ENCODE measurements around the gene POU6F2. TPM values are rescaled to one million over a fixed set of nuclear protein-coding genes. Genes with fewer than 3 reads are reported as not detected.

The POU6F2 gene
- total RNA-seq, 1 experiment from 2014 or later, result 0.27 TPM

GRCh38 chr7:39045231-39045630 is 67.5 kb downstream of the POU6F2 start:
- no peak for DNase-seq (ENCODE audit: low read depth, low spot score)
- no peaks in the 10 kb centered on the region for H3K36me3 ChIP-seq (ENCODE audit: control insufficient read depth in 1 of 2, insufficient read depth in 2 of 2, low read length in 2 of 2)
- BruUV-seq (replicated peaks), result no TSS peak
- ATAC-seq, result no peak
- ChIA-PET CTCF (no interaction called here), POLR2A (no interaction called here), RAD21 (ENCODE audit: low non-redundant PET in 1 of 2, low total read pairs in 2 of 2, uncharacterized antibody in 2 of 2, unreplicated experiment in 2 of 2) (no interaction called here)
- no peak overlapping the region for H3K4me3 ChIP-seq (replicated peaks in 1 of 2; ENCODE audit: low read depth in 1 of 2, low read length in 2 of 2)
- H3K79me2 ChIP-seq (ENCODE audit: insufficient read depth, low read length), result no peaks in the 10 kb centered on the region
- H3K4me2 ChIP-seq (ENCODE audit: low read length), result no peak overlapping the region
- TF ChIP-seq FOSL1 (IDR thresholded peaks at IDR 0.05; ENCODE audit: low read depth) (no peak), SRF (IDR thresholded peaks at IDR 0.05; ENCODE audit: low read depth) (no peak), ZNF274 (IDR thresholded peaks at IDR 0.05; ENCODE audit: low read depth, low read length) (no peak), POLR2A (IDR thresholded peaks at IDR 0.05; ENCODE audit: borderline replicate concordance, extremely low read depth, insufficient read depth, insufficient read length) (no peak), CBX3 (IDR thresholded peaks at IDR 0.05; ENCODE audit: low read depth) (no peak), POLR2AphosphoS5 (IDR thresholded peaks at IDR 0.05; ENCODE audit: low read depth, low read length) (no peak), CEBPB (IDR thresholded peaks at IDR 0.05; ENCODE audit: low read depth) (no peak), RAD21 (IDR thresholded peaks at IDR 0.05; ENCODE audit: low read depth) (no peak), TCF7L2 (IDR thresholded peaks at IDR 0.05; ENCODE audit: borderline replicate concordance, extremely low read depth, insufficient read depth, insufficient read length) (no peak), ZFX (IDR thresholded peaks at IDR 0.05) (no peak), EGR1 (IDR thresholded peaks at IDR 0.05; ENCODE audit: low read depth) (no peak), ELF1 (IDR thresholded peaks at IDR 0.05; ENCODE audit: borderline replicate concordance, low read depth) (no peak)
- TF ChIP-seq, protein P1, sequence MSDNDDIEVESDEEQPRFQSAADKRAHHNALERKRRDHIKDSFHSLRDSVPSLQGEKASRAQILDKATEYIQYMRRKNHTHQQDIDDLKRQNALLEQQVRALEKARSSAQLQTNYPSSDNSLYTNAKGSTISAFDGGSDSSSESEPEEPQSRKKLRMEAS (IDR thresholded peaks at IDR 0.05), result no peak
- TF ChIP-seq, protein P2, sequence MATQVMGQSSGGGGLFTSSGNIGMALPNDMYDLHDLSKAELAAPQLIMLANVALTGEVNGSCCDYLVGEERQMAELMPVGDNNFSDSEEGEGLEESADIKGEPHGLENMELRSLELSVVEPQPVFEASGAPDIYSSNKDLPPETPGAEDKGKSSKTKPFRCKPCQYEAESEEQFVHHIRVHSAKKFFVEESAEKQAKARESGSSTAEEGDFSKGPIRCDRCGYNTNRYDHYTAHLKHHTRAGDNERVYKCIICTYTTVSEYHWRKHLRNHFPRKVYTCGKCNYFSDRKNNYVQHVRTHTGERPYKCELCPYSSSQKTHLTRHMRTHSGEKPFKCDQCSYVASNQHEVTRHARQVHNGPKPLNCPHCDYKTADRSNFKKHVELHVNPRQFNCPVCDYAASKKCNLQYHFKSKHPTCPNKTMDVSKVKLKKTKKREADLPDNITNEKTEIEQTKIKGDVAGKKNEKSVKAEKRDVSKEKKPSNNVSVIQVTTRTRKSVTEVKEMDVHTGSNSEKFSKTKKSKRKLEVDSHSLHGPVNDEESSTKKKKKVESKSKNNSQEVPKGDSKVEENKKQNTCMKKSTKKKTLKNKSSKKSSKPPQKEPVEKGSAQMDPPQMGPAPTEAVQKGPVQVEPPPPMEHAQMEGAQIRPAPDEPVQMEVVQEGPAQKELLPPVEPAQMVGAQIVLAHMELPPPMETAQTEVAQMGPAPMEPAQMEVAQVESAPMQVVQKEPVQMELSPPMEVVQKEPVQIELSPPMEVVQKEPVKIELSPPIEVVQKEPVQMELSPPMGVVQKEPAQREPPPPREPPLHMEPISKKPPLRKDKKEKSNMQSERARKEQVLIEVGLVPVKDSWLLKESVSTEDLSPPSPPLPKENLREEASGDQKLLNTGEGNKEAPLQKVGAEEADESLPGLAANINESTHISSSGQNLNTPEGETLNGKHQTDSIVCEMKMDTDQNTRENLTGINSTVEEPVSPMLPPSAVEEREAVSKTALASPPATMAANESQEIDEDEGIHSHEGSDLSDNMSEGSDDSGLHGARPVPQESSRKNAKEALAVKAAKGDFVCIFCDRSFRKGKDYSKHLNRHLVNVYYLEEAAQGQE (IDR thresholded peaks at IDR 0.05; ENCODE audit: low read depth), result no peak
- TF ChIP-seq, protein P3, sequence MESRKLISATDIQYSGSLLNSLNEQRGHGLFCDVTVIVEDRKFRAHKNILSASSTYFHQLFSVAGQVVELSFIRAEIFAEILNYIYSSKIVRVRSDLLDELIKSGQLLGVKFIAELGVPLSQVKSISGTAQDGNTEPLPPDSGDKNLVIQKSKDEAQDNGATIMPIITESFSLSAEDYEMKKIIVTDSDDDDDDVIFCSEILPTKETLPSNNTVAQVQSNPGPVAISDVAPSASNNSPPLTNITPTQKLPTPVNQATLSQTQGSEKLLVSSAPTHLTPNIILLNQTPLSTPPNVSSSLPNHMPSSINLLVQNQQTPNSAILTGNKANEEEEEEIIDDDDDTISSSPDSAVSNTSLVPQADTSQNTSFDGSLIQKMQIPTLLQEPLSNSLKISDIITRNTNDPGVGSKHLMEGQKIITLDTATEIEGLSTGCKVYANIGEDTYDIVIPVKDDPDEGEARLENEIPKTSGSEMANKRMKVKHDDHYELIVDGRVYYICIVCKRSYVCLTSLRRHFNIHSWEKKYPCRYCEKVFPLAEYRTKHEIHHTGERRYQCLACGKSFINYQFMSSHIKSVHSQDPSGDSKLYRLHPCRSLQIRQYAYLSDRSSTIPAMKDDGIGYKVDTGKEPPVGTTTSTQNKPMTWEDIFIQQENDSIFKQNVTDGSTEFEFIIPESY (IDR thresholded peaks at IDR 0.05; ENCODE audit: extremely low read depth, insufficient replicate concordance, low read length), result no peak
- TF ChIP-seq, protein P4, sequence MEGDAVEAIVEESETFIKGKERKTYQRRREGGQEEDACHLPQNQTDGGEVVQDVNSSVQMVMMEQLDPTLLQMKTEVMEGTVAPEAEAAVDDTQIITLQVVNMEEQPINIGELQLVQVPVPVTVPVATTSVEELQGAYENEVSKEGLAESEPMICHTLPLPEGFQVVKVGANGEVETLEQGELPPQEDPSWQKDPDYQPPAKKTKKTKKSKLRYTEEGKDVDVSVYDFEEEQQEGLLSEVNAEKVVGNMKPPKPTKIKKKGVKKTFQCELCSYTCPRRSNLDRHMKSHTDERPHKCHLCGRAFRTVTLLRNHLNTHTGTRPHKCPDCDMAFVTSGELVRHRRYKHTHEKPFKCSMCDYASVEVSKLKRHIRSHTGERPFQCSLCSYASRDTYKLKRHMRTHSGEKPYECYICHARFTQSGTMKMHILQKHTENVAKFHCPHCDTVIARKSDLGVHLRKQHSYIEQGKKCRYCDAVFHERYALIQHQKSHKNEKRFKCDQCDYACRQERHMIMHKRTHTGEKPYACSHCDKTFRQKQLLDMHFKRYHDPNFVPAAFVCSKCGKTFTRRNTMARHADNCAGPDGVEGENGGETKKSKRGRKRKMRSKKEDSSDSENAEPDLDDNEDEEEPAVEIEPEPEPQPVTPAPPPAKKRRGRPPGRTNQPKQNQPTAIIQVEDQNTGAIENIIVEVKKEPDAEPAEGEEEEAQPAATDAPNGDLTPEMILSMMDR (IDR thresholded peaks at IDR 0.05 in 2 of 3, conservative IDR thresholded peaks at IDR 0.05 in 1 of 3; ENCODE audit: borderline replicate concordance in 1 of 3, insufficient read depth in 1 of 3, low read depth in 2 of 3, low read length in 2 of 3), result no peak
- no peak overlapping the region for H3K27ac ChIP-seq (ENCODE audit: low read depth, low read length)
- intact Hi-C loops (cut with micrococcal nuclease), result no loop called here
- no peaks in the 10 kb centered on the region for H3K9me2 ChIP-seq (ENCODE audit: insufficient read depth)
- H3K27me3 ChIP-seq (ENCODE audit: insufficient read depth, low read length), result 0 out of 2 replicates have a peak, but pooled peaks cover 6% of the 10 kb centered on the region
- no peaks in the 10 kb centered on the region for H3K9me3 ChIP-seq (ENCODE audit: control insufficient read depth in 1 of 2, insufficient read depth in 1 of 2, low read depth in 1 of 2, low read length in 2 of 2)
- H3K9ac ChIP-seq (ENCODE audit: low read length), result no peak overlapping the region
- no peaks in the 10 kb centered on the region for H3K4me1 ChIP-seq (ENCODE audit: control insufficient read depth in 1 of 2, insufficient read depth in 2 of 2, low read length in 2 of 2)
- no peaks in the 10 kb centered on the region for H4K20me1 ChIP-seq (ENCODE audit: insufficient read depth)
- H2AFZ ChIP-seq (ENCODE audit: low read depth, low read length, poor library complexity, severe bottlenecking), result no peak overlapping the region
